Stimulated activated CD8-positive, alpha-beta memory T cell treated with anti-CD3 and anti-CD28 coated beads, Interleukin-2, amount 100 ng/mL, for 48 hours (primary cell): Measurements from ENCODE around the gene ACER3.
"Not testable (repeated sequence)": the region's sequence is repeated elsewhere in the genome, so short reads cannot be mapped to it uniquely, and the experiment has no call there.

ENCODE experiments used
- DNase-seq, 2 donors: peaks; one replicate each; pipeline ENCODE4 v3.0.0-alpha.2; 2020; ENCODE audit warnings: low read depth in 2 of 2

Gene ACER3

DNA sequence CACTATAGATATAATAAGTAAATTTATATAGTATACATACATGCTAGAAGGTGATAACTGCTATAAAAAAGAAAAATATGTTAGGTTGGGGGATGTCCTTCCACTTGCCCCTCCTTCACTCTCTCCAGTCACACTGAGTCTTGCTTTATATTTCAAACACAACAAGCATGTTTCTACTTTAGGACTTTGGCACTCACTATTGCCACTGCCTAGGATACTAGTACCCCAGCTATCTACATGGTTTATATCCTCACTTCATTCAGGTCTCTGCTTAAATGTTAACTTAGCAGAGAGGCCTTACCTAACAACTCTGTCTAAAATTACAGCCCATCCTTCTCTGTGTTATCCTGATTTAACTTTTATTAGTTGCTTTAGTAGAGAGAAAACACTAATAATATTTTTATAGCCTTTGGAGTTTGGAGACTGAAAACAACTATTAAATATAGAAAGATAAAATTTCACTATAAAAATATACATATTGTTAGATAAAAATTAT is 134.4 kb downstream of the ACER3 start:
- DNase-seq = no peak

GRCh38 chr11:76997512-76997911 is 136.8 kb downstream of the ACER3 start:
- DNase-seq = no peak

DNA sequence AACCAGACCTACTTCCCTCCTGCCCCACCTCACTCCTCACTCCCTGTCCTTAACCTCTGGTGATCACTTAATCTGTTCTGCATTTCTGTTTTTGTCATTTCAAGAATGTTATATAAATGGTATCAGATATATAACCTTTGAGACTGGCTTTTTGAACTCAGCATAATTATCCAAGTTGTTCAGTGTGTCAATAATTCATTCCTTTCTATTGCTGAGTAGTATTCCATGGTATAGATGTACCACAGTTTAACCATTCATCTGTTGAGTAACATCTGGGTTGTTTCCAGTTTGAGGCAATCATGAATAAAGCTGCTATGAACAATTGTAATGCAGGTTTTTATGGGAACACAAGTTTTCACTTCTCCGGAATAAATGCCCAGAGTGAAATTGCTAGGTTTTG is 138.9 kb downstream of the ACER3 start:
- no peak for DNase-seq

GRCh38 chr11:77001613-77002012 is 140.9 kb downstream of the ACER3 start:
- DNase-seq = no peak

DNA sequence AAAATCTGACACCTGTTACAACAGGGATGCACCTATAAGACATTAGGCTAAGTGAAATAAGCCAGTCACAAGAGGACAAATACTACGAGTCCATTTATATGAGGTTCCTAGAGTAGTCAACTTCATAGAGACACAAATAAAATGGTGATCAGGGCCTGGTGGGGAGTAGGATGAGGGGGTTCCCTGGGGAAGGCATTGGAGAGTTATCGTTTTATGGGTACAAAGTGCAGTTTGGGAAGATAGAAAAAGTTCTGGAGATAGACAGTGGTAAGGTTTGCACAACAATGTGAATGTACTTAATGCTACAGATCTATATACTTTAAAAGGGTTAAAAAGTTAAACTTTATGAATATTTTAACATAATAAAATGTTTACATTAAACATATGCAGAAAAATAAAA is 142.1 kb downstream of the ACER3 start:
- DNase-seq = no peak

- no peak for DNase-seq
Observed at GRCh38 chr11:77003963-77004362, 143.2 kb downstream of the ACER3 start.

GRCh38 chr11:77009533-77010160 is 148.9 kb downstream of the ACER3 start:
- no peak for DNase-seq

DNA sequence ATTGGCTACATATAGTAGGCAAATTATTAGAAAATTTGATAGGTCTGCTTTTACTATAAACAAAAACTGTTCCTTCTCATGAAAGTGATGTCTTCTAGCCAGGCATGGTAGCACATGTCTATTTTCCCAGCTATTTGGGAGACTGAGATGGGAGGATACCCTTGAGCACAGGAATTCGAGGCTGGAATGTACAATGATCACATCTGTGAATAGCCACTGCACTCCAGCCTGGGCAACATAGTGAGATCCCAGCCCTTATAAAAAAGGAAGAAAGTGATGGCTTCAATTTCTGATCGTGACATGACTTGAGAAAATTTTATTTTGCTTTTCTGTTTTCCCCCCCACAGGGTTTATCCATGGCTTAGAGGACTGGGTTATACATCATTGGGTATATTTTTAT is 154.0 kb downstream of the ACER3 start:
- DNase-seq = no peak

GRCh38 chr11:77018396-77018924 is 157.7 kb downstream of the ACER3 start:
- DNase-seq = not testable (repeated sequence)

GRCh38 chr11:77019976-77020595 is 159.4 kb downstream of the ACER3 start:
- DNase-seq = no peak

DNA sequence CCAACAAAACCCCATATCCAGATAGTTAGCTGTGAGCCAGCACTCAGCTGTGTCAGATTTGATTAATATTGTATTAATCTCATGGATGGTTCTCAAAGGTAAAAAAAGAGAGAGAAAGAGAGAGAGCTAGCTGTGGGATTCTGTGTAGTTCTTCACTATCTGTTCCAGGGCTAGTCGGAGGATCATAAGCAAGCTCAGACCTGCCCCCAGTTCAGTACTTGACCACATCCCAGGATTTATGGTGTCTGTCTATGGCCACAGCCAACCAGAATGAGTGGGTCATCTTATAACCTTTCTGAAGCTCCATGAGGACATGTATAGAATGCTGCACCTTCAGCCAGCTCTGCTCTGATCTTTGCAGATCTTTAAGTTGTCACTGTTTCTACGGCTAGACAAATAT is 160.0 kb downstream of the ACER3 start:
- DNase-seq = no peak

GRCh38 chr11:77024745-77025144 is 164.0 kb downstream of the ACER3 start:
- no peak for DNase-seq

DNA sequence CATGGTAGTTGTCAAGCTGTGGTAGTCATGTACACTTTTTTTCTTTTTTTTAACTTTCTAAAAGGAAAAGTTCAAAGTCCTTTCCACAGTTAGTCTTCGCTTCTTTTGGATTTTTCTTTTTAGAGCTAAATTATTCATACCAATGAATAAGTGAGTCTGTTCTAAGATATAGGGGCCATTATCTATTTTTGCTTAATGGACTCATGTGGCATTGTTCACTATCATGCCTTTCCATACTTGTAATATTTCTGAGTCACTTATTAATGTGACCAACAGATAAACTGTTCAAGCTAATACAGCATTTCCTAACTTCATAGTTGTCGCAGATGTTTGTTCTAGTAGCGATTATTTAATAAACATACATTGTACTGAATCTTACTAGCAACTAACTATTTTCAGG is 165.5 kb downstream of the ACER3 start:
- DNase-seq = no peak

- no peak for DNase-seq
Observed at GRCh38 chr11:77026743-77027142, 166.0 kb downstream of the ACER3 start.

DNA sequence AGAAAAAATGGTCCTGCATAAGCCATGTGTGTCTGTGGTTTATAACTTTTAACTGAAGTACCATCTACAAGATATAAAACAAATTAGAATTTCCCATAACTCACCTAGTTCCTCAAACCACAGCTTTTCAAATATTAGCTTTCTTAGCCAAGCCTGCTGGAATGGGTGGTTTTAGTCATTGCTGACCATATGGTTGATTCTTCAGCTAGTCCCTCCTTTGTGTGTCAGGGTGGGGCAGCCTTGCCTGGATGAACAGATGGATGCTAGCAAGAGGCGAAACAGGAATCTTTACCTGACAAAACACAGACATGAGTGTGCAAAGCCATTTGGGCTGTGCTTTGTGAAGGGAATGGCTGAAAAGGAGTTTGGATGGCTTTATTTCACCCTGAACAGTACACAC is 166.6 kb downstream of the ACER3 start:
- DNase-seq = no peak

DNA sequence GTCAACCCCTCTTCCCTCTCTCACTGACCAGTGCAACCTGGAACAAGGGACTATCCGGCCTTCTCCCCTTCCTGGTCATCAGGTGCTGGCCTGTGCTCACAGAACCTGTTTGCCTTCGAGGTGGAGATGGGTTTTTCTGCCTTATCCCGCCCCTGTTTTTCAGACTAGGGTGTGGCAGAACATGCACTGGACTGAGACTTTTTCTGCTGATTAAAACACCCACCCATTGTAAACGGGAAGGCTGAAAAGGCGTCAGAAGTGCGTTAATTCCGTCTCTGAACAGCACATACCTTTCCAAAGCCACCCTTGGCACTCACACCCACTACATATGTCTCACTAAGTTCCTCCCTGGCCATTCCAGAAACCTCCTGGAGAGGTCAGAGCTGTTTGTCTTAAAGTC is 169.1 kb downstream of the ACER3 start:
- DNase-seq = no peak

DNA sequence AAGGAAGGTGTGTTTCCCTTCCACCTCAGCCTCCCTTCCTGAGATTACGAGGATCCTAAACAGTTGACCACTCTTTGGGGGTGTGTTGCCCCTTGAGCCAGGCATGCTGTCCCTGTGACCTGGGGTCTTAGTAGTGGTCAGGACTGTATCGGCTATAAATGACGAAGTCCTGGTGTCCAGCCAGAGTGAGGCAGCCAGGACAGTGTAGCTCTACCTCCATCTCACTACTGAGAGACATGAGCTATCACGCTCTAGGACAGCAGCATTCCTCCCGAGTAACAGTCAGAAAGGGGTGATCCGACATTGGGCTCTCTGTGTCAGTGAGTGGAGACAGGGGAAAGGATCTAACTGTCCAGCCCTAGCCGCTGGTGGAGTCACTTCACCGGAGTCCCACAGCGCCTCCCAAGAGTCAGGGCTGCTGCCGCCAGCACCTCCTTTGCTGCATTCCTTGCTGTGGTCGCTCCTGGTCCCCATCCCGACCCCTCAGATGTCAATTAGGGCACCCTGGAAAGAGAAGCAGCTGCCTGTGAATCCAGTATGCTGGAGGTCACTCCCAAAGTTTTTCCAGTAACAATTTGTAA is 170.2 kb downstream of the ACER3 start:
- no peak for DNase-seq

DNA sequence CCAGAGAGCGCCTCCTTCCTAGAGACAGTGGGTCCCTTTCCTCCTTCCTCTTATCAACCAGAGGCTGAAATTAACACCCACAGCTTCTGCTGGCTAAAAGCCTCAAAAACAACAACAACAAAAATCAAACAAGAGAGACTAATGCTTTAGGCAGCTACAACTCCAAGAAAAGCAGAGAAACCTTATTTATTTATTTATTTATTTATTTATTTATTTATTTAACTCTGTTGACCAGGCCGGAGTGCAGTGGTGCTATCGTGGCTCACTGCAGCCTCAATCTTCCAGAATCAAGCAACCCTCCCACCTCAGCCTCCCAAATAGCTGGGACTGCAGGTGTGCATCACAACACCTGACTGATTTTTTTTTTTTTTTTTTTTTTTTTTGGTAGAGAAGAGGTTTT is 170.9 kb downstream of the ACER3 start:
- no peak for DNase-seq

- no peak for DNase-seq
Observed at GRCh38 chr11:77035039-77035438, 174.3 kb downstream of the ACER3 start.

DNA sequence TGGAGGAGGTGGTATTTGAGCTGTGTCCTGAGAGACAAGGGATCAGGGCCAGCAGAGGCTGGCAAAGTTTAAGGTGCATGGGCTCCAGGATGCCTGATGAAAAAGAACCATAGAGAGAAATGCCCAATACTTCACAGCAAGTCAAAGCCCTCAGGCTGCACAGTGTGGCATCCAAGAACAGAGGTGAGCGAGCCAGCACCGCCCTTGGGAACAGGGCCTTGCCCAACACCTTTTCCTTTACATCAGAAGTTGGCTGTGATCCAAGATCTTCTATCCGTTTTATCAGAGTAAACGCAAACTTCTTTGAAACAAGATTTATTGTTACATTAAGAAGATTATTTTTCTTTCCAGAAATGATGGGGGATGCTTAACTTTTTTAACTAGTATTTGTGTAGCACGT is 174.9 kb downstream of the ACER3 start:
- DNase-seq = no peak

GRCh38 chr11:77036398-77036797 is 175.7 kb downstream of the ACER3 start:
- no peak for DNase-seq

DNA sequence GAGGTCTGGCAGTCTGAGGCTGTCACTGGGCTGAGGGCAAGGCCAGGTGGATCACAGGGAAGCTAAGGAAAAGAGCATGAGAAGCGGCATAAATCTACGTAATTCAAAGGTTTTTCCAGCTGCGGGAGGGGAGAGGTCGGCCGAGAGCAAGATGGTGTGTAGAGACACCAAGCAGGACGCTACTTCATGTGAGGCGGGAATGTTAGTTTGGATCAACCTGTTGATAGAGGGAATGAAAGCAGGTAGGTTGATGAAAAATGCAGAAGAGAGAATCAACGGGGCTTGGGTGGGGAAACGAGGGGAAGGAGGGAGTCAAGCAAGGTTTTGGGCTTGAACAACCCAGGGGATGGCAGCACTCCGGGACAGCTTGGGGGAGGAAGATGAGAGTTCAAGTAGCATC is 176.3 kb downstream of the ACER3 start:
- no peak for DNase-seq
